GM12892 (cell line): Measurements from ENCODE around the gene ERC1.

Experiments
- POLR2A ChIP-seq: IDR thresholded peaks from 2 replicates; pipeline ENCODE4 v1.6.1; 2011; ENCODE audit warnings: low read depth, low read length, control low read depth
- POLR2AphosphoS5 ChIP-seq: IDR thresholded peaks from 2 replicates; pipeline ENCODE4 v1.6.1; 2011; ENCODE audit warnings: low read depth, low read length, control low read depth

- TF ChIP-seq POLR2A (no peak), POLR2AphosphoS5 (no peak)
These were observed 191.0 kb downstream of the ERC1 start for GRCh38 chr12:1182069-1182468.
